HFF-Myc (cell line): ENCODE results near the gene GNAS-AS1.

Experiments used
- DNase-seq: peaks from one replicate; pipeline ENCODE4 v3.0.0-alpha.2; 2011; ENCODE audit warnings: low read depth; ENCODE audit errors: extremely low read depth
- H3K4me3 ChIP-seq: replicated peaks from 2 replicates; pipeline ENCODE4 v1.5.1; 2011; ENCODE audit warnings: low read depth, mild to moderate bottlenecking, control low read depth, low read length
- CTCF ChIP-seq: IDR thresholded peaks from 2 replicates; pipeline ENCODE4 v1.5.1; 2012; ENCODE audit warnings: mild to moderate bottlenecking, low read depth, low read length, control low read depth; ENCODE audit errors: missing control alignments

The GNAS-AS1 gene

DNA sequence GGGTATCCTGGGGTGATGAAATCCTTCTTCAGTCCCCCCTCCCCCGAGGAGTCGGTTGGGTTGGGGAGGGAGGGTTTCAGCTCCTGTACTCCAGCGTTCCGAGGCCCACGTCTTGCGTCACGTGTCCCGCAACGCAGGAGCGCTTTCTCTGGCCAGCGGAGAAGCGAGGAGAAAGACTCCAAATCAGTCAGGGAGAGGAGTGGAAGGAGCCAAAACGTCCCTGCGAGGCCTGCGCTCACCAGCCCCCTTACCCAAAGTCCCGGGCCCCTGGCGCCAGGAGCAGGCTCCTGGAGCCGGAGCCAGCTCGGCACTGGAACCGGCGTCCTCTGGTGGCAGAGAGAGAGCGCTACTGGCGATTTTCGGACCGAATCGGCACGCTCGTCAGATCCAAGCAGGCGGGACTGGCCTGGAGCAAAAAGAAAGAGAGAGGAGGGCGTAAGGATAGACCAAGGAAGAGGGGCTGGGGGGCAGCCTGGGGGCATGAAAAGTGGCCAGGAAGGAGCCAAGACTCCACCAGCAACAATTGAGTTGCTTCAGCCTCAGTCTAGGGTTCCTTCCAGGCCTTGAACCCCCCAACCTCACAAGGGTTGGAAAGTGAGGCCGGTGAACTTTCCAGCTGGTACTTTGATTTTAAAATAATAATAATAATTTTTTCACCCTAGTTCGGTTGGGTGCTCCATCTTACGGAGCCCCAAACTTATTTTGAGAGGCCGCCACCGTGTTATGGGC, 2.0 kb upstream of the GNAS-AS1 start, which contains the start of gene GNAS:
TSS of gene GNAS (plus strand) at position 174 of the 729 bp plus-strand sequence.
- H3K4me3 ChIP-seq, result peak within 1 kb of the TSS; percentile 75
- TF ChIP-seq CTCF, result peak; percentile 64
- DNase-seq, result no peak

DNA sequence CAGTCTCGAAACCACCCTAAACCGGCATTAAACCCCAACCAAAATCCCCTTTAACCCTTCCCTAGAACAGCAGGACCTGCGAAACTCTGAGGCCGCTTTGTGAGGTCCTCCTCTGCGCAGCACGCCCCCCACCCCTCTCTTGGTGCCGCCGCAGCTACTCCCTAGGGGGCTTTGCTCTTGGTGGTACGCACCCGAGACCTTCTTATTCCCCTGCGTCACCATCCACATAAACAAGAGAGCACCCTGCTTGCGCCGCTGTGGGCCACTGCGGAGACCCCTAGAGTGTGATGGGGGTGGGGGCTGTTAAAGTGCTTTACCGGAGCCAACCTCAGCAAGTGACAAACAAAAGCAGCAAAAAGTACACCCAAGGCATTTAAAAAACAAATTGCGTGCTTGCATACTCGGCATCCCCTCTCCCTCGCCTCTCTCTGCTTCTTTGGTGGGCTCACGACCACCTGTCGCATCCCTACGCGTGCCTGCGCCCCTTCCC, 1.3 kb upstream of the GNAS-AS1 start:
- no peak for DNase-seq
- peak overlapping the region; percentile 75 for H3K4me3 ChIP-seq
- TF ChIP-seq CTCF, result no peak

- DNase-seq, result no peak
- TF ChIP-seq CTCF, result no peak
- H3K4me3 ChIP-seq, result peak overlapping the region; percentile 75
Observed at GRCh38 chr20:58851221-58851968, 693 bp upstream of the GNAS-AS1 start.

DNA sequence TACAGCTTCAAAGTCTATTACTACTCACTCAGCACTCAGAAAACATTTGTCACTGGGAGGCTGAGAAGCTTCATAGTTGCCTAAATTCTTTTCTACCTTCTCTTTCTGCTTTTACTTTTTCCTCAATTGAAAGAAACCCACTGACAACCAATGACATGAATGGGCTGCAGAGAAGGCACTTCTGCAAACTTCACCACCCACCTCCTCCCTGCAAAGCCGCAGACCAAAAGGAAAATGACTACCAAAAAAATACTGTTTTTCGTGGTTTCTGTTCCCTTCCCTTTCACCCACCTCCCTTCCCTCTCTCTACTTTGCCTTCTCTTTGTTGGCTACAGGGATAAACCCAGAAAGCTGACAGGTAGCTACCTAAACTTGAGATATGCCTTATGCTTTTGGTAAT, 3.2 kb downstream of the GNAS-AS1 start:
- TF ChIP-seq CTCF, result no peak

DNA sequence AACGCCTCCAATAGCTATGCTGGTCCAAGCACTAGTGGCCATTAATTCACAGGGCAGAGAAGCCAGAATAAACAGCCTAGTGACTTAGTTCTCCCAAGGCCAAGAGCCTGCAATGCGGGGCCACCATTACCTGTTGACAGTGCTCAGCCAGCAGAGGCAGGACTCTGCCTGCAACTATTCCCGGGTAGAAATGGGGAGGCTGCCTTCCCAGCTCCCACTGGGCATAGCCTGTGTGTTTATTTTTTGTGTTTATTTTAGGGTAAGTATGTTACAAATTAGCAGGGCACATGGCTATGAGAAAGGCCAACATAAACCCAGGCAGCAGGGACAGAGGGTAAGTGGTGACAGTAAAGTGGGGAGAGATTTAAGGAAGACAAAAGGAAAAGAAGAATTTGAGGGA, 5.0 kb downstream of the GNAS-AS1 start:
- no peak overlapping the region for H3K4me3 ChIP-seq
- no peak for TF ChIP-seq CTCF
- no peak for DNase-seq

More for the DNA sequence above, 3.2 kb downstream of the GNAS-AS1 start:
- no peak for DNase-seq
- no peak overlapping the region for H3K4me3 ChIP-seq

- no peak overlapping the region for H3K4me3 ChIP-seq
- DNase-seq, result no peak
- no peak for TF ChIP-seq CTCF
Observed at GRCh38 chr20:58843128-58843556, 7.6 kb downstream of the GNAS-AS1 start.
